Islet precursor cell (in vitro differentiated cells): ENCODE measurements around the gene LTV1.
"Not testable (repeated sequence)": the region's sequence is repeated elsewhere in the genome, so short reads cannot be mapped to it uniquely, and the experiment has no call there.

Experiments used
- DNase-seq: peaks from one replicate; pipeline ENCODE4 v3.0.0-alpha.2; 2018

Gene LTV1, protein sequence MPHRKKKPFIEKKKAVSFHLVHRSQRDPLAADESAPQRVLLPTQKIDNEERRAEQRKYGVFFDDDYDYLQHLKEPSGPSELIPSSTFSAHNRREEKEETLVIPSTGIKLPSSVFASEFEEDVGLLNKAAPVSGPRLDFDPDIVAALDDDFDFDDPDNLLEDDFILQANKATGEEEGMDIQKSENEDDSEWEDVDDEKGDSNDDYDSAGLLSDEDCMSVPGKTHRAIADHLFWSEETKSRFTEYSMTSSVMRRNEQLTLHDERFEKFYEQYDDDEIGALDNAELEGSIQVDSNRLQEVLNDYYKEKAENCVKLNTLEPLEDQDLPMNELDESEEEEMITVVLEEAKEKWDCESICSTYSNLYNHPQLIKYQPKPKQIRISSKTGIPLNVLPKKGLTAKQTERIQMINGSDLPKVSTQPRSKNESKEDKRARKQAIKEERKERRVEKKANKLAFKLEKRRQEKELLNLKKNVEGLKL

DNA sequence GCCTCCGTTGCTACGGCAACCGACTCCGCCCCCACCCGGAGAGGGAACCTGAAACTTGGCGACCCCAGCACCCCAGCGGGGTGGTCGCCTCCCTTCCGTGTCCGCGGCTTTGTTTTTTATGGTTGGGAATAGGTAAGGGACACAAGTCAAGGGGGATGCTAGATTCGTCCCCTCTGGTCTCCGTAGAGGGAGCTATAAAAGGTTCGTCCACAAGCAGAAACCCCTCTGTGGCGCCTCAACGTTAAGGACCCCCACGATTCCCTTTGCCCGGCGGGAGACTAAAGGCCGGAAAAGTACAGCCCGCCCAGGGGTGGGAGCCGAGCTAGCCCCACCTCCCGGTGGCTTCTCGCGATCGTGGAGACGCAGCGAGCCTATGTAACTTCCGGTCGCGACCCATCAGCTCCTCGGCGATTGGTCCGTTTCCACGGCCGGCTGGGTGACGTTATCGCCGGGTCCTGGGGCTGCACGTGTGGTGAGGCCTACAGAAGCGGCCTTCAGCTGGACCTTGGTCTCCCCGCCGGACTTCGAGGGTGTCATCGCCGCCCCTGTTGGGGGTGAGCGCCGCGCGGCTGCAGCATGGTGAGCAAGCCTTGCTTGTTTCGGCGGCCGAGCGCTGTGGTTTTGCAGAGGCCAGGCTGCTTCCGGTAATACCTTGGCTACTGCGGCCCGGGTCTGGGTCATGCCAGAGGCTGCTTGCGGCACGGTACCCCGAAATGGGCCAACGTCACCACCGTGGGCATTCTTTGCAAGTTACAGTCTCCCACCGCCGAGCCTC, at the start of gene LTV1:
Gene LTV1, plus strand, starts transcription at position 437 of the 775 bp plus-strand sequence. Its CDS starts 140 bp downstream, at position 577.
- peak; percentile 98 for DNase-seq

DNA sequence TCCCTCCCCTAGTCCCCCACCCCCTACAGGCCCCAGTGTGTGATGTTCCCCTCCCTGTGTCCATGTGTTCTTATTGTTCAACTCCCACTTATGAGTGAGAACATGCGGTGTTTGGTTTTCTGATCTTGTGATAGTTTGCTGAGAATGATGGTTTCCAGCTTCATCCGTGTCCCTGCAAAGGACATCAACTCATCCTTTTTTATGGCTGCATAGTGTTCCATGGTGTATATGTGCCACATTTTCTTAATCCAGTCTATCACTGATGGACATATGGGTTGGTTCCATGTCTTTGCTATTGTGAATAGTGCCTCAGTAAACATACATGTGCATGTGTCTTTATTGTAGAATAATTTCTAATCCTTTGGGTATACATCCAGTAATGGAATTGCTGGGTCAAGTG, 46.6 kb upstream of the LTV1 start:
- DNase-seq = not testable (repeated sequence)

DNA sequence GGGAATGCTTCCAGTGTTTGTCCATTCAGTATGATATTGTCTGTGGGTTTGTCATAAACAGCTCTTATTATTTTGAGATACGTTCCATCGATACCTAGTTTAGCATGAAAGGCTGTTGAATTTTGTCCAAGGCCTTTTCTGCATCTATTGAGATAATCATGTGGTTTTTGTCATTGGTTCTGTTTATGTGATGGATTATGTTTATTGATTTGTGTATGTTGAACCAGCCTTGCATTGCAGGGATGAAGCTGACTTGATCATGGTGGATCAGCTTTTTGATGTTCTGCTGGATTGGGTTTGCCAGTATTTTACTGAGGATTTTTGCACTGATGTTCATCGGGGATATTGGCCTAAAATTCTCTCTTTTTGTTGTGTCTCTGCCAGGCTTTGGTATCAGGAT, 44.7 kb upstream of the LTV1 start:
- not testable (repeated sequence) for DNase-seq

DNA sequence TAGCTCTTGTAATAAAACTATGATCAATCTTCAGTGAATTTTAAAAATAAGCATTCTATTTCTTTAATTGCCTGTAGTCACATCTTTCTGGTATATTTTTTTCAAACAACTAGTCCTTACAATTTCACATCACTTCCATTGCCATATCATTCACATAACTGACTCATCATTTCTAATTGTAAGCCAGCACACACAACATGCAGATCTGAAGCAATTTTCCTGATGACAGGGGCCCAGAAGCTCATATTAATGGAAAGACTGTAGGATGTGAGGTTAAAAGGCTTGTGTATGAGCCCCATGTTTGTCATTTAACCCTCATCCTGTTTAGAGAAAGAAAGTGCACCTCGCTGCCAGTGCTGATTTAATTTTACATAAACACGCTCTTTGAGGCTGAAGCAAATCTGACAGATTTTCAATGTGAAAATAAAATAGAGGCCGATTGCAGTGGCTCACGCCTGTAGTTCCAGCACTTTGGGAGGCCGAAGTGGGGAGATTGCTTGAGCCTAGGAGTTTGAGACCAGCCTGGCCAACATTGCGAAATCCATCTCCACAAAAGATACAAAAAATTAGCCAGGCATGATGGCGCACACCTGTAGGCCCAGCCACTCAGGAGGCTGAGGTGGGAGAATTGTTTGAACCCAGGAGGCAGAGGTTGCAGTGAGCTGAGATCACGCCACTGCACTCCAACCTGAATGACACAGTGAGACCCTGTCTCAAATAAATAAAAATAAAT, 40.1 kb upstream of the LTV1 start:
- no peak for DNase-seq

DNA sequence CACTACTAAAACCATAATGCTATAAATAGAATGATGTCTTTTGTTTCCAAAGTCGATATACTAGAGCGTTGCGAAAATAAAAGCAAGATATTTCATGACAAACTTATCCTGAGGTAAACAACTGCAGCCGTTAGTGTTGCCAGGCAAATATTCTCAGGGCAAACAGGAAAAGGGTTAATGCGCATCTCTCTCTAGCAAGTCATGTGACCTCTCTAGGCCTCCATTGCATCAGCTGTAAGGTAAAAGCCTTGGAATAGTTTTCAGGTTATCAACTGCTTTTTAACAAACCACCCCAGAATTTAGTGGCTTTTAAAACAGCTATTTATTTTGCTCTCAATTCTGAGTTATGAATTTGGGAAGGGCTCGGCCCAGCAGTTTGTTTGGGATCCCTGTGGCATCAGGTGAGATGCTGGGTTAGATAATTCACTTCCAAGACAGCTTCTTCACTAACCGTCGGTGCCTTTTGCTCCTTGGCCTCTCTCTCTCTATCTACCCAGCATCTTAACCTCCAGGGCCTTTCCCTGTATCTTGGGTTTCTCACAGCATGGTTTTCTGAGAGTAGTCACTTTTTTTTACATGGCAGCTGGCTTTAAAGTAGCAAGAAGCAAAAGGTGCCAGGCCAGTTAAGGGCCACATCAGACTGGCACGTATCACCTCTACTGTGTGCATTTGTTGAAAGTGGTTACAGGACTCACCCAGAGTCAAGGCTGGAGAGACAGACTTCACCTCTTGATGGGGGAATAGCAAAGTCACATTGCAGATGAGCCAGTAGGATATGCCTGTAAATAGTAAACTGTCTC, 39.2 kb upstream of the LTV1 start:
- DNase-seq = no peak

DNA sequence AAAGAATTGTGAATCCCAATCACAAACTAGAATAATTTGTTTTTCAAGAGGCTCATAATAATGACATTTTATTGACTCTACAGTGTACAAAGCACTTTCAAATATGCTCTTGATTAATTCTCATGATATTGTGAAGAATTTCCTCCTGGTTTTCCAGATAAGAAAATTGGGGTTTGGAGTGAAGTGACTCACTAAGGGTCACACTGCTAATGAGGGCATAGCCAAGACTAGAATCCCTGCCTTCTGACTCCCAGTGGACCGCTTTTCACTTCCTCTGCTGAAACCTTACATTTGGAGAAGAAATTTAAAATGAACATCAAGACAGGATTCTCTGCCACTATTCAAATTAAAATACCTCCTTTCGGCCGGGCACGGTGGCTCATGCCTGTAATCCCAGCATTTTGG, 38.3 kb upstream of the LTV1 start:
- no peak for DNase-seq

DNA sequence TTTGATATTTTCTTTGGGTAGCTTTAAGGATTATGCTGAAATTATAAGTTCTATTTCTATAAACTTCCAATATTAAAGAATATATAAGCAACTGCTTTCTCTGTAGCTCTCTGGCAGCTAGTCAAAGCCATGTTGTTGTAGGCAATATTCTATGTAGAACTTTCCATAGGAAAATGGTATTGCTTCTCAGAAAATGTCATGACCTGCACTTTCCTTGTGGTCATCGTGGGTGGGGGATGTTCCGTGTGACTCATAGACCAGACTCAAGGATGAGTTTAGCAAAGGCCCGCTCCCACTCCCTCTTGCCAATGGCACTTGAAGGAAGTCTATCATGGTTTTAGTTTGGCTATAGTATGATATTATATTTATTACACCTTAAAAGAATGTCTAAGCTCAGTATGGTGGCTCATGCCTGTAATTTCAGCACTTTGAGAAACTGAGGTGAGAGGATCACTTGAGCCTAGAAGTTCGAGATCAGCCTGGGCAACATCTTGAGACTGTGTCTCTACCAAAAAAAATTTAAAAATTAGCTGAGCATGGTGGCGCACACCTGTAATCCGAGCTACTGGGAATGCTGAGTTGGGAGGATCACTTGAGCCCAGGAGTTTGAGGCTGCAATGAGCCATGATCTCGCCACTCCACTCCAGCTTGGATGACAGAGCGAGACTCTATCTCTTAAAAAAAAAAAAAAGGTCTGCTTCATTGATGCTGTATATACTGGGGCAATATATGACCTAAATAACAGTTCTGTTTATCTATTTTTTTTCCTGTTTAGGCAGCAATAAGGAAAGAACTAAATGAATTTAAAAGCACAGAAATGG, 36.6 kb upstream of the LTV1 start:
- peak; percentile 63 for DNase-seq

DNA sequence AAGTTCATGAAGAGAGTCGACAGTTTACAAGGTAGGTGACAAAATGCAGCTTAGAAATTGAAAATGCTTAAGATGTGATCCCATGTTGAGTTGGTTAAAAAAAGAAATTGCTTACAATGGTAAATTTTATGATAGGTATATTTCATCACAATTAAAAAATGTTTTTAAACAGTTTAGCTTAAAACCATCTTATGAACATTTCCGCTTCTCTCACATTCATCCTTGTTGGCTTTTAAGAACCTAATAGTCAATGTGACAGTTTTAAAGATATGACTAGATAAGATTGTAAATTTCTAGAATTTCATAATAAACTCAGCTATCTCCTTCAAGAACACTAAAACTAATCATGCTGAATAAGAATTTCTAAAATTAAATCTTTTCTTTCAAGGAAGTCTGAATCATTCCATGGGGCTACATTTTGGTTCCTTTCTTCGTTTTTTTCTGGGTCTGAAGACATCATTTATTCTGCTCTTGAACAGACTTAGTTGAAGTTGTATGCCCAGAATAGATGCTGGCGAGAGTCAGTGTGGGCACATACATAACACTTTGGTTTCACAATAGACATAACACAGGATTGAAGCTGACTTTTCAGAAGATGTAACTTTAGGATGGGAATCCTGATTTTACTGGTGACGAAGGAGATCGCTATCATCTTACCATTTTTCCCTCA, 35.9 kb upstream of the LTV1 start:
- DNase-seq = no peak

DNA sequence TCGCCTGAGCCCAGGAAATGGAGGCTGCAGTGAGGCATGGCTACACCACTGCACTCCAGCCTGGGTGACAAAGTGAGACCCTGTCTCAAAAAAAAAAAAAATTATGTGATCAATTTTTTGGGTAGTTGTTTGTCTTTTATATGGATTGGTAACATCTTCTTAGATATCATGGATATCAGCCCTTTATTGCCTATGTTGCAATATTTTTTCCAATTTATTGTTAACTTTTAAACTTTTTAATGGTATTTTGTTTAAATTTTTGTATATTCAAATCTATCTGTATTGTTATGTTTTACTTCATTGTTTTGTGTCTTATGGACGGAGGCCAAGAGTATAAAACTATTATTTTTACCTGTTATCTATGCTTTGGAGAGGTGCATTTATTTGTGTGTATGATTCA, 32.4 kb upstream of the LTV1 start:
- no peak for DNase-seq

DNA sequence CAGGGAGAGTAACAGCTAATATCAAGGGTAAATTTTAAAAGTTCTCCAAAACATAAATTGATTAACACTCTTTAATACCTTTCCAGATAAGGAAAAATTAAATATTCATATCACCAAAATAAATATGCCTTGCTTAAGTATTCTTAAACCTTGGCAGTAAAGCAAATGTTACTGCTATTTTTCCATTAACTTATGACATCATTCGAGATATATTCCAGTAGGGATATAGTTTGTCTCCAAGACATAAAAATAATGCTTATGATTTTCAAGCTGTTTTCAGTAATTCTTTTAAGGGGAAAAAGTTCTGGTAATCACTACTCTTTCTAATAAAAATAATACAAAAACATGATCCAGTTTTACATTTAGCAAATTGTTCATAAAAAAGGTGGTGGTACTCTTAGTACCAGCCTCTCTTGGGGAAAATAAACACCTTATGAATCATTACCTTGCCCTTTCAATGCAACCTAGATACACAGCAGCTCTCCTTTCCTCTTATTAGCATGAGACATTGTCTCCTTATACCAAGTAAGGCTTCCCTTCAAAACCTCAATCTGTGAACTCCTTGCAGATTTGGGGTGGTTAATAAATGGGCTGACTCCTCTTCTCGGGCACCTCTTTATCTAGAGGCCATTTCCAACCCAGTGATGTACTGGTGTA, 31.5 kb upstream of the LTV1 start:
- DNase-seq = no peak

DNA sequence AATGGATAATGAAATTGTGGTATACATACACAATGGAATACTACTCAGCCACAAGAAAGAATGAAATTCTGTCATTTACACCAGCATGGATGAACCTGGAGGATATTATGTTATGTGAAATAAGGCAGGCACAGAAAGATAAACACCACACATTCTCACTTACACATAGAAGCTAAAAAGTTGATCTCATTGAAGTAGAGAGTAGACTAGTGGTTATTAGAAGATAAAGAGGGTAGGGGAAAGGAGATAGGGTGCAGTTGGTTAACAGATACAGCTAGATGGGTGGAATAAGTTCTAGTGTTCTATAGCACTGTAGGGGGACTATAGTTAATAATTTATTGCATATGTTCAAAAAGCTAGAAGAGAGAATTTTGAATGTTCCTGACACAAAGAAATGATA, 25.5 kb upstream of the LTV1 start:
- no peak for DNase-seq

DNA sequence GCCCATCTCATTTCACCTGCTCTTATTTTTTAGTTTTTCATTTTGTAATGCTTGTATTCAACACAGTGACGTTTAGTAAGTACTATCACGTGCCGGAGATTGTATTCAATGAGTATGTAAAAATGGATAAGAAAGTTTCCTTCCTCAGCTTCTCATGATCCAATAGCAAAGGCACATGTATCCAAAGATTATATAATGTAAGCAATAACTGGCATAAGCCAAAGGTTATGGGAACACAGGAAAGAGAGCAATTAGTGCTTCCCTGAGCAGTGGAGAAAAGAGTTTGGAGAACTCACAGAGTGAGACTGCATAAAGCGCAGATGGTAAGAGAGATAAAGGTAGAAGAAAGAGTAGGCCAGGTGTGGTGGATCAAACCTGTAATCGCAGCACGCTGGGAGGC, 21.8 kb upstream of the LTV1 start:
- DNase-seq = no peak

DNA sequence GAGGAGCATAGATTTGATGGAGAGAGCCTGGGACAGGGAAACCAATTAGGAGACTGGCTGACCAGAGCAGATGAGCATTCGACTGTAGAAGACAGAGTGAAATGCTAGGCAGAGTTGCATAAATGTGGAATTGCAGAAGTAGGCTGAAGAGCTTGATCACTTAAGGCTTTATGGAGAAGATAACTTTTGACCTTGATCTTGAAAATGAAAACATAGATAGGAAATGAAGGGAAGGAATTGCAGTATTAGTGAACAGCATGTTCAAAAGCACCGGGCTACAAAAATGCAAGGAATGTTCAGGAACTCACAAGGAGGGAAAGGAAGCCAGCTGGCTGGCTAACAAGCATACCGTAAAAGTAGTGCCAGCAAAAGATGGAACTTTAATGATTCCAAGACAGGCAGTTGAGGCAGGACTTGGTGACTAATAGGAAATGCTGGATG, 20.5 kb upstream of the LTV1 start:
- DNase-seq = no peak

DNA sequence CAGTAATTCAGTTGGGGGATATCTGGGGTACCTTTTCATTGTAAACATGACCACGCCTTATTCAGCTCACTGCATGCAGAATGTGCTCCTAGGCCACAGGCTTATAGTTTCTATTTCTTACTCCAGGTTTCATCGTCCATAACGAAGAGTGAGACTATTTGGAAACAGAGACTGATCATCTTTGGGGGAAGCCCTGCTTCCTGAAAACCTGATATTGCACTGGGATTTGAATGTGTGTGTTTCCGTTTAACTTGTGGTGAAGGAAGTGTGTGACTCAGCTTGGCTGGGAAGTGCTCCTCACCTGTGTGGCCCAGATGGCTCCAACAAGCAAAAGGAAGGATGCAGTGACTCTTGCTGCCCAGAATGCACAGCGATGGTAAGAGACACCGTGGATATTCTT, 19.6 kb upstream of the LTV1 start:
- DNase-seq = no peak

DNA sequence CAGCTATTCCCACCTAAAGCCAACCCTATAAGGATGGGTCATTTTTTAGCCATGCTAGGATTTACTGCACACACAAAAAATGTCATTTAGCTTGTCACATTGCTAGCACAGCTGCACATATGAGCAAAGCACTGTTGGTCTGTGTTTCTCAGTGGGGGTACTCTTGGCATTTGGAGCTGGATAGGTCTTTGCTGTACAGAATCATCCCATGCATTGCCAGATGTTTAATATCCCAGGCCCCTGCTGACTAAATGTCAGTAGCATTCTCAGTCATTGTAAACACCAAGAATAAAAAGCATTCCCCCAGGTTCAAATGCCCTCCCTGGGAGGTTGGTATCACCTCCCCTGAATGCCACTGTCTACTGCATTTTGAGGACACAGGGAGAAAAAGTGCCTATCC, 14.6 kb upstream of the LTV1 start:
- no peak for DNase-seq

DNA sequence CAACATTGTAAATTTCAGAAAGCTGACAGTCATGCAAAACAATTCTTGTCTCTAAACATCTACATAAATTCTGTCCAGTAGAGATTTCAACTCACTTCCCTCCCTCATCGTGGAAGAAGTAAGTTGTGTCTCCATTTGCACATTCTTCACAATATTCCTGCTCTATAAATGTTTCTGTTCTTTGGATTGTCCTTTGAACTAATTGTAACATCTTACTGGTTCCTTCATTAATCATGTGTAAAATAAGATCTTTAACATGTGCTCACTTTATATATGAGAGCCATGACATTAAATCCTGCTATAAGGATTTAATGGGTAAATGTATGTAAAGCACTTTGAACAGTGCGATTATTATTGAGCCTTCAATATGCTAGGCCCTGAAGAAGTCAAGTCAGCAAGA, 7.0 kb upstream of the LTV1 start:
- no peak for DNase-seq

DNA sequence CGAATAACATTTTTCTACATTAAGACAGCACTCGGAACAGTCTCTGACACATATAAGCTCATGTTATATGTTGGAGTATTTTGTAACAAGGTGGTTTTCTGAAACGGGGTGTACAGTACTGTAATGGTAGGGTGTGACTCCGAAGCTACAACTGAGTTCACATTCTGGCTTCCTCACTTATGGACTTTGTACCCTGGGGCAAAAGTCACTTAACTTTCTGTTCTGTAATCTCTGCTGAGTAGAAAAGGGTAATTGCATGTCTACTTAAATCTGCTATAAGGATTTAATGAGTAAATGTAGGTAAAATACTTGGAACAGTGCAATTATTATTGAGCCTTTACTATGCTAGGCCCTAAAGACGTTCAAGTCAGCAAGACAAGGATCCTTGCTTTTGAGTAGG, 4.7 kb upstream of the LTV1 start:
- DNase-seq = no peak

DNA sequence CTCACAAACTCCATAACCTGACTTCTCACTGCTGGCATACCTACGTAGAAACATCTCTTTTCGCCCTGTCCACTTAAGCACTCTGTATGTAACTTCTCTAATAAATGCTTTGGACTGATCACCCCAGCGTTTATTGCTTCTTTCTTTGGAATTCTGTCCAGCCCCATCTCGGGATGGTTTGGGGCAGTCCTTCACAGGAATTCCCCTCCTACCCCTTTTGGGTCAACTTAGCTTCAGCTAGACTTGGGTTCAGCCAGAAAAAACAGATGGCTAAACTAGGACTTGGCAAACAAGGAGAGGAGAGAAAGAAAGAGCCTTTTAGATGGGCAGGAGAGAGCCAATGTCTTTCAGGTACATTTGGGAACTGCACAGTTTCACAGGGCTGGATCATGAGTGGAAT, 3.9 kb upstream of the LTV1 start:
- DNase-seq = no peak

DNA sequence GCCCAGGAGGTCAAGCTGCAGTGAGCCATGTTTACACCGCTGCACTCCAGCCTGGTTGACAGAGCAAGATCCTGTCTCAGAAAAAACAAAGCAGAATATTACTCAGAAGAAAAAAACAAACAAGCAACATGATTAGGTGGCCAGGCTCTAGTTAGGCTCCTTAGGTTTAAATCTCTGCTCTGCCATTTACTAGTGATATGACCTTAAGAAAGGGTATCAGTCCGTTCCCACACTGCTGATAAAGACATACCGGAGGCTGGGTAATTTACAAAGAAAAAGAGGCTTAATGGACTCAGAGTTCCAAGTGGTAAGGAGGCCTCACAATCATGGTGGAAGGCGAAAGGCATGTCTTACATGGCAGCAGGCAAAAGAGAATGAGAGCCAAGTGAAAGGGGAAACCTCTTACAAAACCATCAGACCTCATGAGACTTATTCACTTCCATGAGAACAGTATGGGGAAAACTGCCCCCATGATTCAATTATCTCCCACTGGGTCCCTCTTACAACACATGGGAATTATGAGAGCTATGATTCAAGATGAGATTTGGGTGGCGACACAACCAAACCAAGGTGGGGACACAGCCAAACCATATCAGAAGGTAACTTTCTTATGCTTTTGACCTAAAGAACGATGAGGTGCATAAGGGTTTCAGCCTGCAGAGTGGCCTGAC, 2.4 kb upstream of the LTV1 start:
- no peak for DNase-seq

DNA sequence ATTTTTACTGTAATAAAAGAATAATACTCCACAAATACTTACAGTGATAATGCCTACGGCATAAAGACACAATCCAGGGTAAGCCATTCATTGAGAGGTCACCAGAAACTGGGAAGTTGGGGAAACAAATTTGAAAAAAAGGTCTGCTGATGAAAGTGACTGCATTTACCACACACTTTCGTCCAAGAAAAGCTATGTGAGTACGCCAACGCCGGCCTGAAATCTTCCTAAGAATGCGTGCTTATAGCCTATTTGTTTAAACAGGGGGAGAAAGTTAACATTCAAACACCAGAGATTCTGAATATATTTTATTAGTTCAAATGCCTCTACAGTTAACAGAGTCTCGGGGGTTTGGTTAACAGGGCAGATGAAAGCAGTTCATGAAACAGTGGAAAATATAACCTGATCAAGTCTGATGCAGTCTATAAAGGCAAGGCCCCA, 657 bp upstream of the LTV1 start:
- no peak for DNase-seq
